PC-9 (cell line): ENCODE measurements around the gene ATP8B1. TPM values are rescaled to one million over a fixed set of nuclear protein-coding genes. Genes with fewer than 3 reads are reported as not detected.

ENCODE experiments used
- BruUV-seq: library from RNA; stranded (reverse); fragments of 400-500 nt; replicated peaks from 2 replicates; lab custom pipeline; 2021; lab: Mats Ljungman, UMichigan
- CTCF ChIA-PET: fragments of 300-600 bp; sonication (Branson Sonifier 250); formaldehyde crosslinking; loops from one replicate; lab custom pipeline; 2022; ENCODE audit warnings: antibody characterized with exemption; lab: Charles Lee
- POLR2A ChIA-PET: fragments of 300-600 bp; sonication (Branson Sonifier 250); formaldehyde crosslinking; loops from one replicate; lab custom pipeline; 2022; ENCODE audit warnings: antibody characterized with exemption; ENCODE audit not compliant: unreplicated experiment; lab: Charles Lee
- DNase-seq, 2 experiments: peaks; one replicate each; pipeline versions ENCODE4 v3.0.0 to v3.0.0-alpha.2; 2015 to 2022; ENCODE audit warnings: mixed read lengths in 1 of 2
- H2AFZ ChIP-seq: fragments of 200-600 bp; sonication (generic); 2 replicates; pipeline ENCODE4 v1.8.1; 2017; ENCODE audit warnings: antibody characterized with exemption
- H3F3A ChIP-seq: fragments of 200-600 bp; sonication (generic); 2 replicates; pipeline ENCODE4 v1.8.1; 2017; ENCODE audit warnings: antibody characterized with exemption, mild to moderate bottlenecking, low read depth; ENCODE audit not compliant: insufficient read depth
- H3K27ac ChIP-seq: fragments of 200-600 bp; sonication (generic); 2 replicates; pipeline ENCODE4 v1.6.1; 2016; ENCODE audit warnings: mixed run types
- H3K27me3 ChIP-seq: fragments of 200-600 bp; sonication (generic); 2 replicates; pipeline ENCODE4 v1.6.1; 2016; ENCODE audit warnings: low read depth, mixed run types; ENCODE audit not compliant: insufficient read depth
- H3K36me3 ChIP-seq: fragments of 200-600 bp; sonication (generic); 2 replicates; pipeline ENCODE4 v1.6.1; 2016; ENCODE audit warnings: low read depth, mixed run types
- H3K4me1 ChIP-seq: fragments of 200-600 bp; sonication (generic); replicated peaks from 2 replicates; pipeline ENCODE4 v1.6.1; 2016; ENCODE audit warnings: mixed run types; ENCODE audit not compliant: insufficient read depth
- H3K4me2 ChIP-seq: fragments of 200-600 bp; sonication (generic); 2 replicates; pipeline ENCODE4 v1.6.1; 2017; ENCODE audit warnings: mixed run types
- H3K4me3 ChIP-seq: fragments of 200-600 bp; sonication (generic); 2 replicates; pipeline ENCODE4 v1.6.1; 2016; ENCODE audit warnings: mixed run types
- H3K79me2 ChIP-seq: fragments of 200-600 bp; sonication (generic); 2 replicates; pipeline ENCODE4 v1.6.1; 2017; ENCODE audit warnings: low read depth, mixed run types
- H3K9me2 ChIP-seq: fragments of 200-600 bp; sonication (generic); 2 replicates; pipeline ENCODE4 v1.8.1; 2017; ENCODE audit warnings: mild to moderate bottlenecking; ENCODE audit not compliant: insufficient read depth
- H3K9me3 ChIP-seq: fragments of 200-600 bp; sonication (generic); 2 replicates; pipeline ENCODE4 v1.8.1; 2016; ENCODE audit warnings: low read depth; ENCODE audit not compliant: insufficient read depth
- H4K20me1 ChIP-seq: fragments of 200-600 bp; sonication (generic); 2 replicates; pipeline ENCODE4 v1.8.1; 2017; ENCODE audit not compliant: insufficient read depth
- EZH2 ChIP-seq: fragments of 200-600 bp; sonication (generic); IDR thresholded peaks from 2 replicates; pipeline ENCODE4 v1.8.0; 2017; ENCODE audit warnings: antibody characterized with exemption, low read depth
- intact Hi-C: fragments of 100-400 bp; cut with micrococcal nuclease; formaldehyde crosslinking; loops from one replicate; pipeline ENCODE4 v1.10.0; 2022; ENCODE audit not compliant: unreplicated experiment
- total RNA-seq: library from RNA; stranded (reverse); gene quantifications from 2 replicates; pipeline ENCODE4 v1.2.3, GENCODE V29; 2021
- TF ChIP-seq, protein P1 (sequence below): fragments of 200-600 bp; sonication (generic); conservative IDR thresholded peaks from 2 replicates; pipeline ENCODE4 v1.6.1; 2017; ENCODE audit warnings: mixed run types, antibody characterized with exemption, mild to moderate bottlenecking, moderate library complexity

ATP8B1 gene
- total RNA-seq, 1 experiment from 2014 or later: 23.4 TPM

GRCh38 chr18:57801325-57801724 lies 1.8 kb downstream of the ATP8B1 start:
- Histone ChIP-seq H3K9me2 (no peaks in the 10 kb centered on the region), H3F3A (peaks cover 9% of the 10 kb centered on the region), H3K9me3 (no peaks in the 10 kb centered on the region), H3K79me2 (peaks cover 64% of the 10 kb centered on the region), H3K27me3 (no peaks in the 10 kb centered on the region), H3K36me3 (no peaks in the 10 kb centered on the region; the same call in 1 of the 2 replicates), H3K27ac (peak overlapping the region; percentile 69), H4K20me1 (0 out of 2 replicates have a peak, but pooled peaks cover 3% of the 10 kb centered on the region), H3K4me3 (peak overlapping the region; percentile 100), H3K4me2 (peak overlapping the region; percentile 96), H3K4me1 (peaks cover 57% of the 10 kb centered on the region), H2AFZ (peak overlapping the region; percentile 83)
- POLR2A ChIA-PET: no interaction called here
- CTCF ChIA-PET: no interaction called here
- intact Hi-C loops: loop anchor here (5.0 kb wide), 2 partner anchors 46 to 89 kb away; no protein-coding TSS in a partner anchor
- no TSS peak for BruUV-seq
- no peak for DNase-seq
- TF ChIP-seq, protein P1, sequence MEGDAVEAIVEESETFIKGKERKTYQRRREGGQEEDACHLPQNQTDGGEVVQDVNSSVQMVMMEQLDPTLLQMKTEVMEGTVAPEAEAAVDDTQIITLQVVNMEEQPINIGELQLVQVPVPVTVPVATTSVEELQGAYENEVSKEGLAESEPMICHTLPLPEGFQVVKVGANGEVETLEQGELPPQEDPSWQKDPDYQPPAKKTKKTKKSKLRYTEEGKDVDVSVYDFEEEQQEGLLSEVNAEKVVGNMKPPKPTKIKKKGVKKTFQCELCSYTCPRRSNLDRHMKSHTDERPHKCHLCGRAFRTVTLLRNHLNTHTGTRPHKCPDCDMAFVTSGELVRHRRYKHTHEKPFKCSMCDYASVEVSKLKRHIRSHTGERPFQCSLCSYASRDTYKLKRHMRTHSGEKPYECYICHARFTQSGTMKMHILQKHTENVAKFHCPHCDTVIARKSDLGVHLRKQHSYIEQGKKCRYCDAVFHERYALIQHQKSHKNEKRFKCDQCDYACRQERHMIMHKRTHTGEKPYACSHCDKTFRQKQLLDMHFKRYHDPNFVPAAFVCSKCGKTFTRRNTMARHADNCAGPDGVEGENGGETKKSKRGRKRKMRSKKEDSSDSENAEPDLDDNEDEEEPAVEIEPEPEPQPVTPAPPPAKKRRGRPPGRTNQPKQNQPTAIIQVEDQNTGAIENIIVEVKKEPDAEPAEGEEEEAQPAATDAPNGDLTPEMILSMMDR: no peak
- TF ChIP-seq EZH2: no peak

DNA sequence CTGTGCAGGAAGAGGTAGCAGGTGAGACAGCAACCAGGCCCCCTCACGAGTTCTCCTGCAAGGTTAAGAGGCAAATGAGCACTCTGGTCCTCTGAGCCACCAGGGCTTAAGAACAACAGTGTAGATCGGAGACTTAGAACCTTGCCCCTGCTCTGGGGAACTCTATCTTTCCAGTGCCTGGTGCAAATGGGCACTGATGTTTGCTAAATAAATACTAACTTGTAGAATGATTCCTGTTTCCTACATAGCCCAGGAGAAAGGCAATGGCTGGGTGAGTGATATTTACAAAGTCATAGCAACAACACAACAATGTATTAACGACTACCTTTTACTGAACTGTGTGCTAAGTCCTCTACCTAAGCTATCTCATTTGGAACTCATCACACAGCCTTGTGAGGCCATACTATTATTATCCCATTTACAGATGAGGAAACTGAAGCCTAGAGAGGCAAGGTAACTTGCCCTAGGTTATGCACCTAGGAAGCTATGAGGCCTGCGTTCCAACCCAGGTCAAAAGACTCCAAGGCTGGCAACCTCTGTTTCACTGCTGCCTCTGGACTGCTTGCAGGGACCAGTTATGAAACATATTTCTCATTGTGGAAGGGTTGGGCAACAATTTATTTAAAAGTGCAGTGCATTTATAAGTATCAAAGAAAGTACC lies 4.3 kb downstream of the ATP8B1 start:
- Histone ChIP-seq H3K9me2 (no peaks in the 10 kb centered on the region), H3F3A (peaks cover 16% of the 10 kb centered on the region), H2AFZ (no peak overlapping the region), H3K4me3 (no peak overlapping the region), H3K9me3 (no peaks in the 10 kb centered on the region), H3K27me3 (no peaks in the 10 kb centered on the region), H3K4me1 (peaks cover 75% of the 10 kb centered on the region), H3K27ac (no peak overlapping the region), H4K20me1 (0 out of 2 replicates have a peak, but pooled peaks cover 3% of the 10 kb centered on the region), H3K4me2 (peak overlapping the region; percentile 96; the same call in 1 of the 2 replicates), H3K79me2 (peaks cover 89% of the 10 kb centered on the region), H3K36me3 (peaks cover 3% of the 10 kb centered on the region; the same call in 1 of the 2 replicates)
- ChIA-PET CTCF (interaction anchor here (0.7 kb wide), 1 partner anchor 127 kb away, joined by 3 read pairs; no protein-coding TSS in a partner anchor), POLR2A (no interaction called here)
- BruUV-seq: no TSS peak
- intact Hi-C loops: no loop called here
- no peak for TF ChIP-seq EZH2
- TF ChIP-seq, protein P1: no peak
- DNase-seq: peak in 1 of 2 experiments; percentile 39

- peaks cover 3% of the 10 kb centered on the region; the same call in 1 of the 2 replicates for H3K36me3 ChIP-seq
- H3K9me2 ChIP-seq: no peaks in the 10 kb centered on the region
- 0 out of 2 replicates have a peak, but pooled peaks cover 3% of the 10 kb centered on the region for H4K20me1 ChIP-seq
- H2AFZ ChIP-seq: no peak overlapping the region
- CTCF ChIA-PET: interaction anchor here (0.6 to 0.9 kb wide), 2 partner anchors 11 to 38 kb away, joined by 3 to 5 read pairs; no protein-coding TSS in a partner anchor
- peaks cover 16% of the 10 kb centered on the region for H3F3A ChIP-seq
- peaks cover 100% of the 10 kb centered on the region for H3K79me2 ChIP-seq
- peaks cover 89% of the 10 kb centered on the region for H3K4me1 ChIP-seq
- no TSS peak for BruUV-seq
- intact Hi-C loops: no loop called here
- no peak for TF ChIP-seq EZH2
- TF ChIP-seq, protein P1: no peak
- DNase-seq: peak in 1 of 2 experiments; percentile 72
- H3K4me3 ChIP-seq: no peak overlapping the region; the same call in 1 of the 2 replicates
- H3K4me2 ChIP-seq: peak overlapping the region; percentile 58
- H3K27ac ChIP-seq: peak overlapping the region; percentile 47
- POLR2A ChIA-PET: no interaction called here
- no peaks in the 10 kb centered on the region for H3K27me3 ChIP-seq
- H3K9me3 ChIP-seq: no peaks in the 10 kb centered on the region
Measured at GRCh38 chr18:57797209-57797651, 5.9 kb downstream of the ATP8B1 start.
